ENCODE data around the gene C11orf98. TPM values are rescaled to one million over a fixed set of nuclear protein-coding genes. Genes with fewer than 3 reads are reported as not detected.
A peak's percentile ranks its signal among the peaks of the same experiment; 100 is the strongest.

C11orf98 gene
- total RNA-seq, 1 experiment from 2014 or later, result 139 TPM

DNA sequence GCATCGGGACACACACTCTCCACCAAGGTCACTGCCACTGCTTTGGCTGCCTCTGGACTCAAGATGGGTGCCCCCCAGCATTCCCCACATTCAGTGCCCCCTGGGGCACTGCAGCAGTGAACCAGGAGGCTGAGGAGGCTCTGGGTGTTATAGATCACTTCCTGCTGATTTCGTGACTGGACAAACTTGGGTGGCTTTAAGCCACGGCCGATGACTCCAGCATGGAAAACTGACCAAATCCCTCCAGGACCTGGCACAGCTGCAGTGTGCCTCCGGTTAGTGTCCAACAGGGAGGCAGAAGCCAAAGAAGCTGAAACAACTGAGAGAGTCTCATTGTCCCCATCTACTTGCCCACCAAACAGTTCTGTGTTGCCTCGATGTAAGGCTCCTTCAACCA, 17.4 kb downstream of the C11orf98 start:
- H2AK5ac ChIP-seq (ENCODE audit: insufficient read length, low read length), result no peak overlapping the region
- H3K18ac ChIP-seq (ENCODE audit: insufficient read length, low read depth, low read length), result no peak overlapping the region
- Mint-ChIP-seq H3K27me3 (ENCODE audit: low read depth) (no peaks in the 10 kb centered on the region), H3K36me3 (ENCODE audit: insufficient read depth in 1 of 3, low read depth in 3 of 3) (peaks cover 14 to 44% (median 27%) of the 10 kb centered on the region in 3 experiments), H3K9me3 (no peaks in the 10 kb centered on the region), H3K4me3 (peak overlapping the region in 1 of 2 experiments; percentile 55; a peak in 3 of 5 replicates), H3K27ac (no peak overlapping the region), H3K4me1 (peaks cover 11 to 13% of the 10 kb centered on the region in 2 experiments)
- H2AFZ ChIP-seq (ENCODE audit: low read length), result no peak overlapping the region
- peaks cover 9% of the 10 kb centered on the region for H3K23me2 ChIP-seq (ENCODE audit: insufficient read length, low read depth, low read length, poor library complexity, severe bottlenecking)
- no peak overlapping the region for H2BK5ac ChIP-seq (ENCODE audit: insufficient read length, low read length)
- H2BK120ac ChIP-seq (ENCODE audit: low read depth, low read length, poor library complexity, severe bottlenecking), result no peak overlapping the region
- no peak overlapping the region for H2BK20ac ChIP-seq (ENCODE audit: low read depth, low read length, poor library complexity, severe bottlenecking)
- no peaks in the 10 kb centered on the region for H4K20me1 ChIP-seq (ENCODE audit: control insufficient read depth, insufficient read depth, insufficient read length)
- H3T11ph ChIP-seq (ENCODE audit: low read length), result no peak overlapping the region
- no peak overlapping the region for H4K91ac ChIP-seq (ENCODE audit: insufficient read length, low read depth, low read length)
- TF ChIP-seq, protein P1, sequence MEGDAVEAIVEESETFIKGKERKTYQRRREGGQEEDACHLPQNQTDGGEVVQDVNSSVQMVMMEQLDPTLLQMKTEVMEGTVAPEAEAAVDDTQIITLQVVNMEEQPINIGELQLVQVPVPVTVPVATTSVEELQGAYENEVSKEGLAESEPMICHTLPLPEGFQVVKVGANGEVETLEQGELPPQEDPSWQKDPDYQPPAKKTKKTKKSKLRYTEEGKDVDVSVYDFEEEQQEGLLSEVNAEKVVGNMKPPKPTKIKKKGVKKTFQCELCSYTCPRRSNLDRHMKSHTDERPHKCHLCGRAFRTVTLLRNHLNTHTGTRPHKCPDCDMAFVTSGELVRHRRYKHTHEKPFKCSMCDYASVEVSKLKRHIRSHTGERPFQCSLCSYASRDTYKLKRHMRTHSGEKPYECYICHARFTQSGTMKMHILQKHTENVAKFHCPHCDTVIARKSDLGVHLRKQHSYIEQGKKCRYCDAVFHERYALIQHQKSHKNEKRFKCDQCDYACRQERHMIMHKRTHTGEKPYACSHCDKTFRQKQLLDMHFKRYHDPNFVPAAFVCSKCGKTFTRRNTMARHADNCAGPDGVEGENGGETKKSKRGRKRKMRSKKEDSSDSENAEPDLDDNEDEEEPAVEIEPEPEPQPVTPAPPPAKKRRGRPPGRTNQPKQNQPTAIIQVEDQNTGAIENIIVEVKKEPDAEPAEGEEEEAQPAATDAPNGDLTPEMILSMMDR (conservative IDR thresholded peaks at IDR 0.05), result no peak
- DNase-seq, result no peak
- no peak overlapping the region for H3K14ac ChIP-seq (ENCODE audit: insufficient read depth, low read length)
- H3K79me1 ChIP-seq (ENCODE audit: insufficient read depth, low read depth, low read length, poor library complexity, severe bottlenecking), result no peaks in the 10 kb centered on the region
- no peak overlapping the region for H4K8ac ChIP-seq (replicated peaks; ENCODE audit: insufficient read length, low read depth, low read length)
- no peak overlapping the region for H3K27ac ChIP-seq (ENCODE audit: insufficient read length, low read depth, low read length)
- no peak overlapping the region for H2BK15ac ChIP-seq (ENCODE audit: low read depth, low read length)
- no peak overlapping the region for H3K23ac ChIP-seq (ENCODE audit: insufficient read length, low read depth, low read length)
- peaks cover 13% of the 10 kb centered on the region; the same call in 1 of the 2 replicates for H3K79me2 ChIP-seq (ENCODE audit: insufficient read depth, low read length)
- no peak overlapping the region for H3K4me2 ChIP-seq (ENCODE audit: insufficient read depth, insufficient read length, low read length)
- WGBS (ENCODE audit: extremely low coverage, insufficient read length, low lambda C conversion rate), result no CpG with 5 or more reads among the region's 6 CpGs
- H3K9me3 ChIP-seq (ENCODE audit: control insufficient read depth, low read depth, low read length), result no peaks in the 10 kb centered on the region
- H4K5ac ChIP-seq (ENCODE audit: insufficient read length, low read depth, low read length), result no peak overlapping the region
- H3K4me1 ChIP-seq (ENCODE audit: insufficient read depth, low read length), result peaks cover 3% of the 10 kb centered on the region; the same call in 1 of the 2 replicates
- no peak overlapping the region for H2BK12ac ChIP-seq (ENCODE audit: insufficient read length, low read depth, low read length)
- no peaks in the 10 kb centered on the region for H3K27me3 ChIP-seq (ENCODE audit: insufficient read depth, low read length)
- no peak overlapping the region for H3K9ac ChIP-seq (ENCODE audit: extremely low read depth, insufficient read length, low read length)
- H3K56ac ChIP-seq (ENCODE audit: insufficient read length, low read depth, low read length), result no peak overlapping the region
- no peak overlapping the region for H3K4ac ChIP-seq (ENCODE audit: low read depth, low read length)
